Mucosa of gallbladder (tissue), 1 donor: ENCODE measurements around the gene KRTAP4-3. TPM values are rescaled to one million over a fixed set of nuclear protein-coding genes. Genes with fewer than 3 reads are reported as not detected.
"Not testable (repeated sequence)": the region's sequence is repeated elsewhere in the genome, so short reads cannot be mapped to it uniquely, and the experiment has no call there.

ENCODE experiments used
- DNase-seq: peaks from one replicate; pipeline ENCODE4 v3.0.0-alpha.2; 2020; ENCODE audit warnings: low spot score
- total RNA-seq: library from RNA; stranded (reverse); gene quantifications from one replicate; pipeline ENCODE4 v1.2.1, GENCODE V29; 2021
- donor health status: DM: no; HTN: no; CAD: no.

The KRTAP4-3 gene
- not detected for total RNA-seq

- DNase-seq = no peak
These were observed at the start of gene KRTAP4-3 for GRCh38 chr17:41168121-41168520. TSS of gene KRTAP4-3 (minus strand) at chr17:41168221. CDS start at chr17:41168172, 49 bp downstream.

- no peak for DNase-seq
These were observed 47.7 kb upstream of the KRTAP4-3 start for GRCh38 chr17:41215681-41216080.

- DNase-seq = no peak
These were observed 44.6 kb upstream of the KRTAP4-3 start for GRCh38 chr17:41212524-41213169.

GRCh38 chr17:41211845-41212466 lies 43.9 kb upstream of the KRTAP4-3 start:
- DNase-seq = no peak

- no peak for DNase-seq
These were observed 31.5 kb upstream of the KRTAP4-3 start for GRCh38 chr17:41199421-41200078.

- DNase-seq = no peak
These were observed 28.0 kb upstream of the KRTAP4-3 start for GRCh38 chr17:41196068-41196467.

- DNase-seq = no peak
These were observed 22.3 kb upstream of the KRTAP4-3 start for GRCh38 chr17:41190328-41190727.

- DNase-seq = not testable (repeated sequence)
These were observed 21.9 kb upstream of the KRTAP4-3 start, which contains the start of gene KRTAP9-1 for GRCh38 chr17:41189837-41190318. TSS of gene KRTAP9-1 (plus strand) at chr17:41189887. CDS start at chr17:41189887, 0 bp downstream.

- no peak for DNase-seq
These were observed 18.9 kb upstream of the KRTAP4-3 start for GRCh38 chr17:41186872-41187271.

GRCh38 chr17:41185001-41185400 lies 17.0 kb upstream of the KRTAP4-3 start:
- DNase-seq = no peak

GRCh38 chr17:41184480-41184961 lies 16.5 kb upstream of the KRTAP4-3 start, which contains the start of gene KRTAP4-1:
TSS of gene KRTAP4-1 (minus strand) at chr17:41184911. CDS start at chr17:41184854, 57 bp downstream.
- DNase-seq = no peak

GRCh38 chr17:41178843-41179616 lies 11.0 kb upstream of the KRTAP4-3 start:
- no peak for DNase-seq

GRCh38 chr17:41178341-41178740 lies 10.3 kb upstream of the KRTAP4-3 start:
- DNase-seq = no peak

- no peak for DNase-seq
These were observed 9.8 kb upstream of the KRTAP4-3 start, which contains the start of gene KRTAP4-2 for GRCh38 chr17:41177727-41178271. TSS of gene KRTAP4-2 (minus strand) at chr17:41178221. CDS start at chr17:41178164, 57 bp downstream.

GRCh38 chr17:41176744-41177387 lies 8.8 kb upstream of the KRTAP4-3 start:
- DNase-seq = no peak

GRCh38 chr17:41171886-41172285 lies 3.9 kb upstream of the KRTAP4-3 start:
- no peak for DNase-seq

GRCh38 chr17:41167561-41167960 lies 460 bp downstream of the KRTAP4-3 start:
- DNase-seq = no peak

- no peak for DNase-seq
These were observed 4.2 kb downstream of the KRTAP4-3 start for GRCh38 chr17:41163828-41164227.

- DNase-seq = no peak
These were observed 7.4 kb downstream of the KRTAP4-3 start, which contains the start of gene KRTAP4-4 for GRCh38 chr17:41160648-41161047. TSS of gene KRTAP4-4 (minus strand) at chr17:41160748. CDS start at chr17:41160691, 57 bp downstream.

GRCh38 chr17:41160190-41160589 lies 7.8 kb downstream of the KRTAP4-3 start:
- DNase-seq = not testable (repeated sequence)

- DNase-seq = no peak
These were observed 14.2 kb downstream of the KRTAP4-3 start for GRCh38 chr17:41153856-41154255.
